IgD-negative memory B cell (primary cell): ENCODE measurements around the gene ATP6AP2. TPM values are rescaled to one million over a fixed set of nuclear protein-coding genes. Genes with fewer than 3 reads are reported as not detected.

Experiments
- H3K27ac Mint-ChIP-seq, 3 donors: one replicate each; pipeline ENCODE4 v1.8.0; 2020 to 2022; ENCODE audit warnings: mild to moderate bottlenecking in 3 of 3, mixed read lengths in 3 of 3, moderate library complexity in 1 of 3
- H3K27me3 Mint-ChIP-seq: one replicate; pipeline ENCODE4 v1.8.0; 2021; ENCODE audit warnings: mixed read lengths
- H3K36me3 Mint-ChIP-seq: one replicate; pipeline ENCODE4 v1.8.0; 2020; ENCODE audit warnings: mild to moderate bottlenecking, mixed read lengths
- H3K4me1 Mint-ChIP-seq, 3 donors: one replicate each; pipeline ENCODE4 v1.8.0; 2020 to 2022; ENCODE audit warnings: mixed read lengths in 3 of 3, mild to moderate bottlenecking in 1 of 3
- H3K4me3 Mint-ChIP-seq, 4 donors: one replicate each; pipeline ENCODE4 v1.8.0; 2020 to 2022; ENCODE audit warnings: mild to moderate bottlenecking in 4 of 4, mixed read lengths in 4 of 4, moderate library complexity in 3 of 4
- H3K9me3 Mint-ChIP-seq, 3 donors: one replicate each; pipeline ENCODE4 v1.8.0; 2020 to 2021; ENCODE audit warnings: mixed read lengths in 3 of 3, mild to moderate bottlenecking in 1 of 3
- polyA plus RNA-seq: library from polyadenylated mRNA; unstranded; fragments of 300-500 nt; fragmentation: Illumina TruSeq; gene quantifications from one replicate; pipeline ENCODE4 v1.2.3, GENCODE V29; 2021

Gene ATP6AP2
- polyA plus RNA-seq = 118 TPM

GRCh38 chrX:40580537-40581335 is at the start of gene ATP6AP2:
TSS of gene ATP6AP2 (plus strand) at chrX:40580970. CDS start at chrX:40581066, 96 bp downstream.
- H3K4me3 Mint-ChIP-seq = peak within 1 kb of the TSS; percentile 90 to 96 (median 92)
- peaks cover 1% of the 10 kb centered on the region for H3K36me3 Mint-ChIP-seq
- H3K27ac Mint-ChIP-seq = peak within 1 kb of the TSS; percentile 85 to 96 (median 86)
- peaks cover 22% of the 10 kb centered on the region for H3K27me3 Mint-ChIP-seq
- H3K9me3 Mint-ChIP-seq = no peaks in the 10 kb centered on the region
- peaks cover 9 to 11% (median 9%) of the 10 kb centered on the region in 3 donors for H3K4me1 Mint-ChIP-seq

GRCh38 chrX:40531056-40531826 is 49.5 kb upstream of the ATP6AP2 start:
- H3K9me3 Mint-ChIP-seq = peaks cover 0 to 2% (median 0%) of the 10 kb centered on the region in 3 donors

GRCh38 chrX:40537310-40537709 is 43.5 kb upstream of the ATP6AP2 start:
- Mint-ChIP-seq H3K27ac (no peak overlapping the region), H3K4me3 (no peak overlapping the region), H3K4me1 (peaks cover 0 to 12% (median 10%) of the 10 kb centered on the region in 3 donors), H3K9me3 (no peaks in the 10 kb centered on the region), H3K27me3 (peaks cover 20% of the 10 kb centered on the region), H3K36me3 (no peaks in the 10 kb centered on the region)

More at GRCh38 chrX:40531056-40531826, 49.5 kb upstream of the ATP6AP2 start:
- Mint-ChIP-seq H3K4me1 (no peaks in the 10 kb centered on the region), H3K36me3 (peaks cover 2% of the 10 kb centered on the region), H3K4me3 (no peak overlapping the region), H3K27me3 (peaks cover 19% of the 10 kb centered on the region), H3K27ac (no peak overlapping the region)

- Mint-ChIP-seq H3K4me1 (peaks cover 0 to 12% (median 10%) of the 10 kb centered on the region in 3 donors), H3K9me3 (no peaks in the 10 kb centered on the region), H3K27me3 (peaks cover 18% of the 10 kb centered on the region), H3K4me3 (no peak overlapping the region), H3K27ac (no peak overlapping the region), H3K36me3 (no peaks in the 10 kb centered on the region)
Observed at GRCh38 chrX:40538406-40538805, 42.4 kb upstream of the ATP6AP2 start.

- Mint-ChIP-seq H3K36me3 (no peaks in the 10 kb centered on the region), H3K9me3 (no peaks in the 10 kb centered on the region), H3K27ac (peak overlapping the region in 2 of 3 donors; percentile 29 to 76), H3K4me3 (peak overlapping the region in 2 of 4 donors; percentile 51 to 67), H3K4me1 (peaks cover 4 to 14% (median 14%) of the 10 kb centered on the region in 3 donors), H3K27me3 (peaks cover 19% of the 10 kb centered on the region)
Observed at GRCh38 chrX:40539214-40540142, 41.3 kb upstream of the ATP6AP2 start.

- Mint-ChIP-seq H3K4me3 (no peak overlapping the region), H3K27me3 (peaks cover 16% of the 10 kb centered on the region), H3K36me3 (no peaks in the 10 kb centered on the region), H3K27ac (no peak overlapping the region), H3K9me3 (no peaks in the 10 kb centered on the region), H3K4me1 (peaks cover 4 to 14% (median 14%) of the 10 kb centered on the region in 3 donors)
Observed at GRCh38 chrX:40542208-40542607, 38.6 kb upstream of the ATP6AP2 start.

GRCh38 chrX:40542972-40543371 is 37.8 kb upstream of the ATP6AP2 start:
- Mint-ChIP-seq H3K36me3 (no peaks in the 10 kb centered on the region), H3K27me3 (peaks cover 14% of the 10 kb centered on the region)

GRCh38 chrX:40543661-40544328 is 37.0 kb upstream of the ATP6AP2 start:
- no peaks in the 10 kb centered on the region for H3K9me3 Mint-ChIP-seq
- peak overlapping the region in 1 of 4 donors; percentile 67 for H3K4me3 Mint-ChIP-seq
- H3K27ac Mint-ChIP-seq = no peak overlapping the region
- H3K4me1 Mint-ChIP-seq = peaks cover 4 to 13% (median 12%) of the 10 kb centered on the region in 3 donors
- H3K36me3 Mint-ChIP-seq = no peaks in the 10 kb centered on the region
- H3K27me3 Mint-ChIP-seq = peaks cover 14% of the 10 kb centered on the region

More at GRCh38 chrX:40542972-40543371, 37.8 kb upstream of the ATP6AP2 start:
- peaks cover 4 to 14% (median 12%) of the 10 kb centered on the region in 3 donors for H3K4me1 Mint-ChIP-seq
- H3K4me3 Mint-ChIP-seq = no peak overlapping the region
- H3K9me3 Mint-ChIP-seq = no peaks in the 10 kb centered on the region
- no peak overlapping the region for H3K27ac Mint-ChIP-seq

GRCh38 chrX:40544343-40545266 is 36.2 kb upstream of the ATP6AP2 start:
- no peaks in the 10 kb centered on the region for H3K36me3 Mint-ChIP-seq
- no peak overlapping the region for H3K4me3 Mint-ChIP-seq
- H3K27me3 Mint-ChIP-seq = peaks cover 9% of the 10 kb centered on the region
- peak overlapping the region in 1 of 3 donors; percentile 58 for H3K27ac Mint-ChIP-seq
- H3K9me3 Mint-ChIP-seq = no peaks in the 10 kb centered on the region
- peaks cover 4 to 7% (median 7%) of the 10 kb centered on the region in 3 donors for H3K4me1 Mint-ChIP-seq

- no peak overlapping the region for H3K4me3 Mint-ChIP-seq
- H3K36me3 Mint-ChIP-seq = no peaks in the 10 kb centered on the region
- no peaks in the 10 kb centered on the region for H3K9me3 Mint-ChIP-seq
- H3K27me3 Mint-ChIP-seq = peaks cover 7% of the 10 kb centered on the region
- no peak overlapping the region for H3K27ac Mint-ChIP-seq
- H3K4me1 Mint-ChIP-seq = peaks cover 2 to 4% (median 4%) of the 10 kb centered on the region in 3 donors
Observed at GRCh38 chrX:40546870-40547269, 33.9 kb upstream of the ATP6AP2 start.

- H3K9me3 Mint-ChIP-seq = no peaks in the 10 kb centered on the region
- no peaks in the 10 kb centered on the region for H3K4me1 Mint-ChIP-seq
- no peak overlapping the region for H3K27ac Mint-ChIP-seq
- H3K36me3 Mint-ChIP-seq = no peaks in the 10 kb centered on the region
- no peak overlapping the region for H3K4me3 Mint-ChIP-seq
- H3K27me3 Mint-ChIP-seq = peaks cover 9% of the 10 kb centered on the region
Observed at GRCh38 chrX:40550066-40550465, 30.7 kb upstream of the ATP6AP2 start.

GRCh38 chrX:40552768-40553167 is 28.0 kb upstream of the ATP6AP2 start:
- Mint-ChIP-seq H3K27me3 (peaks cover 8% of the 10 kb centered on the region), H3K36me3 (no peaks in the 10 kb centered on the region), H3K4me3 (no peak overlapping the region), H3K9me3 (no peaks in the 10 kb centered on the region), H3K4me1 (no peaks in the 10 kb centered on the region), H3K27ac (no peak overlapping the region)

- H3K9me3 Mint-ChIP-seq = no peaks in the 10 kb centered on the region
- H3K4me3 Mint-ChIP-seq = peak overlapping the region in 1 of 4 donors; percentile 25
- H3K27me3 Mint-ChIP-seq = peaks cover 4% of the 10 kb centered on the region
- no peak overlapping the region for H3K27ac Mint-ChIP-seq
- H3K36me3 Mint-ChIP-seq = no peaks in the 10 kb centered on the region
- no peaks in the 10 kb centered on the region for H3K4me1 Mint-ChIP-seq
Observed at GRCh38 chrX:40558590-40558989, 22.2 kb upstream of the ATP6AP2 start.
